DMS53 (cell line): Measurements from ENCODE around the gene SNX6.
"Not testable (repeated sequence)": the region's sequence is repeated elsewhere in the genome, so short reads cannot be mapped to it uniquely, and the experiment has no call there.

Experiments
- DNase-seq: peaks from one replicate; lab custom pipeline; 2025; lab: John Stamatoyannopoulos, UW

The SNX6 gene

DNA sequence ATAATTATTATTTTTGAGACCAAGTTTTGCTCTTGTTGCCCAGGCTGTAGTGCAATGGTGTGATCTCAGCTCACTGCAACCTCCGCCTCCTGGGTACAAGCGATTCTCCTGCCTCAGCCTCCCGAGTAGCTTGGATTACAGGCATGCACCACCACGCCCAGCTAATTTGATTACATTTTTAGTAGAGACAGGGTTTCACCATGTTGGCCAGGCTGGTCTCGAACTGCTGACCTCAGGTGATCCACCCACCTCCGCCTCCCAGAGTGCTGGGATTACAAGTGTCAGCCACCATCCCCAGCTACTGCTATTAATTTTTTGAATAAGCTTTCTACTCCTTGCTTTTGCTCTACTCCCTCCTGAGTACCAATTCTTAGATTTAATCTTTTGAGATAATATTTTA, 108.9 kb downstream of the SNX6 start:
- not testable (repeated sequence) for DNase-seq

DNA sequence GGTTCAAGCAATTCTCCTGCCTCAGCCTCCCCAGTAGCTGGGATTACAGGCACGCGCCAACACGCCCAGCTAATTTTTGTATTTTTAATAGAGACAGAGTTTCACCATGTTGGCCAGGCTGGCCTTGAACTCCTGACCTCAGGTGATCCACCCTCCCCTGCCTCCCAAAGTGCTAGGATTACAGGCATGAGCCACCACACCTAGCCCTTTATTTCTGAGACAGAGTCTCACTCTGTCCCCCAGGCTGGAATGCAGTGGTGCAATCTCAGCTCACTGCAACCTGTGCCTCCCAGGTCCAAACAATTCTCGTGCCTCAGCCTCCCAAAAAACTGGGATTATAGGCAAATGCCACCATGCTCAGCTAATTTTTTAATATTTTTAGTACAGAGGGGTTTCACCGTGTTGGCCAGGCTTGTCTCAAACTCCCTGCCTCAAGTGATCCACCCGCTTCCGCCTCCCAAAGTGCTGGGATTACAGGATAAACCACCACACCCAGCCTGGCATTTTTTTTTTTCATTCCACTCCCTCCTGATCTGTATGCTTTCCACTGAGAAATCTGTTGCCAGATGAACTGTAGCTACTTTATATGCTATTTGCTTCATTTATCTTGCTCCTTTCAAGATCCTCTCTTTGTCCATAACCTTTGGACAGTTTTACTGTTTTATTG, 109.5 kb downstream of the SNX6 start:
- not testable (repeated sequence) for DNase-seq
